NCI-H187 treated with DMSO at 0.1 percent for 48 hours (cell line): ENCODE measurements around the gene ICAM5.
"Not testable (repeated sequence)": the region's sequence is repeated elsewhere in the genome, so short reads cannot be mapped to it uniquely, and the experiment has no call there.

Experiments
- DNase-seq: peaks from one replicate; lab custom pipeline; 2025; lab: John Stamatoyannopoulos, UW

The ICAM5 gene

GRCh38 chr19:10320602-10321416 is 31.1 kb downstream of the ICAM5 start:
- no peak for DNase-seq

- no peak for DNase-seq
Measured at GRCh38 chr19:10321417-10321797, 31.7 kb downstream of the ICAM5 start.

GRCh38 chr19:10321874-10322835 is 32.4 kb downstream of the ICAM5 start:
- no peak for DNase-seq

- no peak for DNase-seq
Measured at GRCh38 chr19:10325732-10326131, 36.0 kb downstream of the ICAM5 start.

- no peak for DNase-seq
Measured at GRCh38 chr19:10327793-10328192, 38.0 kb downstream of the ICAM5 start.

GRCh38 chr19:10328558-10329429 is 39.0 kb downstream of the ICAM5 start:
- DNase-seq: no peak

GRCh38 chr19:10329555-10329954 is 39.8 kb downstream of the ICAM5 start:
- no peak for DNase-seq

- no peak for DNase-seq
Measured at GRCh38 chr19:10332158-10332964, 42.6 kb downstream of the ICAM5 start.

GRCh38 chr19:10332965-10333757 is 43.4 kb downstream of the ICAM5 start, which contains the start of gene RAVER1:
Gene RAVER1 (minus strand): TSS chr19:10333529. CDS start chr19:10333507, 22 bp downstream.
- peak; percentile 35 for DNase-seq

GRCh38 chr19:10333758-10334587 is 44.2 kb downstream of the ICAM5 start:
- DNase-seq: no peak

- no peak for DNase-seq
Measured at GRCh38 chr19:10334588-10335351, 45.0 kb downstream of the ICAM5 start.

- DNase-seq: no peak
Measured at GRCh38 chr19:10335352-10335985, 45.7 kb downstream of the ICAM5 start.

GRCh38 chr19:10336725-10337124 is 47.0 kb downstream of the ICAM5 start:
- DNase-seq: not testable (repeated sequence)

GRCh38 chr19:10338940-10339339 is 49.2 kb downstream of the ICAM5 start:
- no peak for DNase-seq

- DNase-seq: no peak
Measured at GRCh38 chr19:10339380-10339960, 49.7 kb downstream of the ICAM5 start, which contains the start of gene ICAM3. Gene ICAM3 (minus strand): TSS chr19:10339624. CDS start chr19:10339614, 10 bp downstream.

- no peak for DNase-seq
Measured at GRCh38 chr19:10339977-10340376, 50.2 kb downstream of the ICAM5 start.

- DNase-seq: no peak
Measured at GRCh38 chr19:10343495-10343894, 53.7 kb downstream of the ICAM5 start.
